Sigmoid colon (tissue), 7 donors: ENCODE data around the gene CYB561. TPM values are rescaled to one million over a fixed set of nuclear protein-coding genes. Genes with fewer than 3 reads are reported as not detected.
"Not testable (repeated sequence)": the region's sequence is repeated elsewhere in the genome, so short reads cannot be mapped to it uniquely, and the experiment has no call there.

Experiments used
- DNase-seq: peaks from one replicate; pipeline ENCODE4 v3.0.0-alpha.2; 2019
- H3K27ac ChIP-seq, 4 donors: fragments of 200-600 bp; sonication (generic); one replicate each; pipeline ENCODE4 v1.5.1; 2016 to 2019; ENCODE audit warnings: mild to moderate bottlenecking in 1 of 4
- H3K27me3 ChIP-seq, 3 donors: fragments of 200-600 bp; sonication (generic); one replicate each; pipeline ENCODE4 v1.5.1; 2019; ENCODE audit warnings: mild to moderate bottlenecking in 1 of 3
- H3K36me3 ChIP-seq, 4 donors: fragments of 200-600 bp; sonication (generic); one replicate each; pipeline ENCODE4 v1.5.1; 2016 to 2019
- H3K4me1 ChIP-seq, 4 donors: fragments of 200-600 bp; sonication (generic); one replicate each; pipeline ENCODE4 v1.5.1; 2017 to 2019
- H3K4me3 ChIP-seq, 4 donors: fragments of 200-600 bp; sonication (generic); one replicate each; pipeline ENCODE4 v1.5.1; 2017 to 2019; ENCODE audit warnings: mild to moderate bottlenecking in 2 of 4, moderate library complexity in 1 of 4
- H3K9me3 ChIP-seq, 4 donors: fragments of 200-600 bp in 3 of 4; sonication (generic) in 3 of 4; one replicate each; pipeline versions ENCODE4 v1.5.1 to v1.6.1; 2013 to 2019
- CTCF ChIP-seq, 4 experiments: fragments of 450-650 bp in 3 of 4; fragments of 200-600 bp in 1 of 4; IDR thresholded peaks; one replicate each; pipeline ENCODE4 v1.5.1; 2016 to 2019; ENCODE audit warnings: antibody characterized with exemption in 4 of 4, mild to moderate bottlenecking in 3 of 4, moderate library complexity in 2 of 4
- EP300 ChIP-seq, 4 donors: sonication (generic); formaldehyde crosslinking; IDR thresholded peaks; one replicate each; pipeline ENCODE4 v1.6.1; 2017; ENCODE audit warnings: antibody characterized with exemption in 4 of 4
- POLR2A ChIP-seq, 2 donors: fragments of 450-650 bp; IDR thresholded peaks; one replicate each; pipeline ENCODE4 v1.6.1; 2016; ENCODE audit warnings: antibody characterized with exemption in 2 of 2, mild to moderate bottlenecking in 2 of 2, moderate library complexity in 2 of 2
- POLR2AphosphoS5 ChIP-seq, 4 donors: sonication (generic); formaldehyde crosslinking; IDR thresholded peaks; one replicate each; pipeline ENCODE4 v1.6.1; 2017; ENCODE audit warnings: antibody characterized with exemption in 4 of 4
- WGBS, 2 donors: extraction: QIAGEN DNeasy Blood & Tissue Kit; methylation state at CpG; one replicate each; pipeline ENCODE4 v1.1.7; 2013; 5-methylcytosine and 5-hydroxymethylcytosine counted together
- intact Hi-C: fragments of 100-400 bp; cut with DNase I; formaldehyde crosslinking; loops from one replicate; pipeline ENCODE4 v1.15.1; 2023
- polyA plus RNA-seq, 3 donors: library from polyadenylated mRNA; stranded (reverse); fragments of 200-250 nt; gene quantifications; one replicate each; pipeline ENCODE4 v1.2.3, GENCODE V29; 2013
- total RNA-seq, 4 donors: library from RNA; depleted of rRNA; stranded (reverse); fragments of >200 nt; gene quantifications; one replicate each; pipeline ENCODE4 v1.1.0, GENCODE V29; 2016
- donor health status: healthy with polysubstance abuse.
- donor health status: Bipolar disorder and iron deficiency.
- donor health status: healthy.

The CYB561 gene
- total and polyA plus RNA-seq, 7 donors = 6.3 to 59.2 (median 10.3) TPM

GRCh38 chr17:63454915-63455314, 8.8 kb upstream of the CYB561 start:
- Histone ChIP-seq H3K36me3 (no peaks in the 10 kb centered on the region), H3K9me3 (no peaks in the 10 kb centered on the region), H3K27me3 (no peaks in the 10 kb centered on the region), H3K27ac (no peak overlapping the region), H3K4me1 (no peaks in the 10 kb centered on the region), H3K4me3 (no peak overlapping the region)
- no peak for DNase-seq
- intact Hi-C loops = no loop called here
- TF ChIP-seq CTCF (IDR thresholded peaks at IDR 0.05) = no peak
- TF ChIP-seq EP300 (IDR thresholded peaks at IDR 0.05) = no peak
- TF ChIP-seq POLR2A (IDR thresholded peaks at IDR 0.05) = no peak
- TF ChIP-seq POLR2AphosphoS5 (IDR thresholded peaks at IDR 0.05) = no peak
- 65% methylated on average over 5 of the region's 5 CpGs for WGBS, 2 donors

GRCh38 chr17:63454357-63454756, 8.3 kb upstream of the CYB561 start:
- H3K4me3 ChIP-seq, H3K4me1 ChIP-seq, H3K27ac ChIP-seq, H3K9me3 ChIP-seq, H3K36me3 ChIP-seq, intact Hi-C loops, H3K27me3 ChIP-seq, DNase-seq: not testable (repeated sequence)
- WGBS, 2 donors = 69 to 85% methylated on average over 6 of the region's 6 CpGs

- Histone ChIP-seq H3K27me3 (no peaks in the 10 kb centered on the region), H3K27ac (no peak overlapping the region), H3K9me3 (no peaks in the 10 kb centered on the region), H3K36me3 (no peaks in the 10 kb centered on the region), H3K4me3 (no peak overlapping the region), H3K4me1 (no peaks in the 10 kb centered on the region)
- 45 to 75% methylated on average over 7 of the region's 7 CpGs for WGBS, 2 donors
- intact Hi-C loops = no loop called here
- no peak for DNase-seq
- no peak for TF ChIP-seq POLR2AphosphoS5 (IDR thresholded peaks at IDR 0.05)
- no peak for TF ChIP-seq CTCF (IDR thresholded peaks at IDR 0.05)
- no peak for TF ChIP-seq EP300 (IDR thresholded peaks at IDR 0.05)
- no peak for TF ChIP-seq POLR2A (IDR thresholded peaks at IDR 0.05)
These were observed 7.0 kb upstream of the CYB561 start for GRCh38 chr17:63452962-63453551.

- no peaks in the 10 kb centered on the region for H3K27me3 ChIP-seq
- 62 to 87% methylated on average over 15 of the region's 15 CpGs for WGBS, 2 donors
- H3K27ac ChIP-seq = no peak overlapping the region
- no peaks in the 10 kb centered on the region for H3K36me3 ChIP-seq
- no peaks in the 10 kb centered on the region for H3K9me3 ChIP-seq
- DNase-seq = no peak
- TF ChIP-seq POLR2AphosphoS5 (IDR thresholded peaks at IDR 0.05) (no peak), EP300 (IDR thresholded peaks at IDR 0.05) (no peak), POLR2A (IDR thresholded peaks at IDR 0.05) (no peak), CTCF (IDR thresholded peaks at IDR 0.05) (no peak)
- no peak overlapping the region for H3K4me3 ChIP-seq
- H3K4me1 ChIP-seq = peaks cover 0 to 6% (median 3%) of the 10 kb centered on the region in 4 donors
- intact Hi-C loops = no loop called here
These were observed 6.2 kb upstream of the CYB561 start for GRCh38 chr17:63452046-63452961.

- no peak overlapping the region for H3K27ac ChIP-seq
- no peaks in the 10 kb centered on the region for H3K27me3 ChIP-seq
- no peak for DNase-seq
- H3K4me3 ChIP-seq = no peak overlapping the region
- intact Hi-C loops = no loop called here
- H3K4me1 ChIP-seq = peaks cover 0 to 18% (median 12%) of the 10 kb centered on the region in 4 donors
- TF ChIP-seq EP300 (IDR thresholded peaks at IDR 0.05) = no peak
- no peak for TF ChIP-seq CTCF (IDR thresholded peaks at IDR 0.05)
- no peak for TF ChIP-seq POLR2A (IDR thresholded peaks at IDR 0.05)
- no peak for TF ChIP-seq POLR2AphosphoS5 (IDR thresholded peaks at IDR 0.05)
- H3K9me3 ChIP-seq = no peaks in the 10 kb centered on the region
- 94 to 95% methylated on average over 11 of the region's 11 CpGs for WGBS, 2 donors
- H3K36me3 ChIP-seq = no peaks in the 10 kb centered on the region
These were observed 5.0 kb upstream of the CYB561 start for GRCh38 chr17:63451150-63451549.
